Endometrial microvascular endothelial cells (primary cell): ENCODE results near the gene DLG2. TPM values are rescaled to one million over a fixed set of nuclear protein-coding genes. Genes with fewer than 3 reads are reported as not detected.
"Not testable (repeated sequence)": the region's sequence is repeated elsewhere in the genome, so short reads cannot be mapped to it uniquely, and the experiment has no call there.

Experiments used
- in situ Hi-C: cut with HindIII; loops from 2 replicates; pipeline ENCODE4 v1.10.0; 2017; ENCODE audit warnings: low sequenced_read_pairs, low pct_unique_long_range_greater_than_20kb; ENCODE audit errors: inconsistent ontology term
- total RNA-seq: library from RNA; depleted of rRNA; stranded (reverse); fragments of >200 nt; gene quantifications from one replicate; pipeline ENCODE4 v1.2.3, GENCODE V29; 2015; ENCODE audit errors: inconsistent ontology term

Gene DLG2
- total RNA-seq, 1 donor from 2014 or later, result not detected

DNA sequence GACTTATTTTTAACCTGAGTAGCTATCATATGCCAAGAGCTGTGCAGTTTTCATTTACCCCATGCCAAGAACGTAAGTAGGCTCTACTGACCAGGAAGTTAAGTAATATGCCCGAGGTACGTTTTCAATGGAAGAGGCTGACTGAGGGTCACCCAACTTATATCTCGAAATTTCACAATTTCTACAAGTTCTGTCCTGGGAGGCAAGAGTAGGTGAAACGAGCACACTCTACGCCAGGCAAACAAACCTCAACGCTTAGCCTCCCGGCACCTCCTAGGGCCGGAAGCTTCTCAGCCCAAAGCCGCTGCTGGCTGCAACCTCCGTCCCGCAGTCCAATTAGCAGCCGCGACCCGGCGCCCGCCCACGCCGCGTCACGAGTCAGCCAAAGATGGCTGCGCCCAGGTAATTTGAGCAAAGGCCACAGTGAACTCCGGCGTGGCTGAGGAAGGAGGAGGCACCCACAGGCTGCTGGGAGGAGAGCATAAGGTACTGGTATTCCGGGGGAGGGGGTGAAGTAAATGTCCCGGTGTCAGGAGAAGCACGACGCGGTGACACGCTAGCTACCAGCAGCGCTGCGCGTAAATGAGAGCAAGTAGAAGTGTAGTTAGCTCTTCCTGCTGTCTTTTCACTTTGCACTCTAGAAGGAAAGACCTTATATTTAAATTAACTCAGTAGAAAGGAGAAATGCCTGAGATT is 20.6 kb upstream of the DLG2 start, which contains the start of gene TMEM126A:
TMEM126A (plus strand) TSS at position 364 of the 696 bp plus-strand sequence. CDS start 2,289 bp downstream, outside the sequence.
- in situ Hi-C loops, result no loop called here

GRCh38 chr11:85647078-85647477 is 19.9 kb upstream of the DLG2 start:
- in situ Hi-C loops, result no loop called here

GRCh38 chr11:85643191-85643614 is 16.1 kb upstream of the DLG2 start:
- in situ Hi-C loops, result no loop called here

DNA sequence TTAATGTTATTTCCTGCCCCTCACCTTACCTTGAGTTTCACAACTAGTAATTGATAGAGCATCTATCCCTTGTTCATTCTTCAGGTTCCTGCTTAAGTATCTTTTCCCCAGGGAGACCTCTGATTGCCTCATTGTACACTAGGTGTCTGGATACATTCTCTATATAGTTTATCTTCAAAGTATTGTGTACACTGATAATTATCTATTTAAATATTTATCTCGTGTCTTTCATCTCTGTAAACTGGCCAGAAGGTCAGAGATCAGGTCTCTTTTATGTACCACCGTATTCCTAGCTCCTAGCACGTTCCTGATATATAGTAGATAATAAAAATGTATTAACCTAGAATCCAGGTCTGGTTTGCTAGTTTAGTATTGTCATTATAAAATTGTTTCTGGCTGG is 7.6 kb upstream of the DLG2 start:
- in situ Hi-C loops, result no loop called here

GRCh38 chr11:85628771-85629341 is 1.7 kb upstream of the DLG2 start:
- in situ Hi-C loops, result no loop called here

- in situ Hi-C loops, result no loop called here
Measured at GRCh38 chr11:85627998-85628770, 1.0 kb upstream of the DLG2 start, which contains the start of gene TMEM126B. TMEM126B (plus strand) TSS chr11:85628593; CDS start chr11:85628608, 15 bp downstream.

DNA sequence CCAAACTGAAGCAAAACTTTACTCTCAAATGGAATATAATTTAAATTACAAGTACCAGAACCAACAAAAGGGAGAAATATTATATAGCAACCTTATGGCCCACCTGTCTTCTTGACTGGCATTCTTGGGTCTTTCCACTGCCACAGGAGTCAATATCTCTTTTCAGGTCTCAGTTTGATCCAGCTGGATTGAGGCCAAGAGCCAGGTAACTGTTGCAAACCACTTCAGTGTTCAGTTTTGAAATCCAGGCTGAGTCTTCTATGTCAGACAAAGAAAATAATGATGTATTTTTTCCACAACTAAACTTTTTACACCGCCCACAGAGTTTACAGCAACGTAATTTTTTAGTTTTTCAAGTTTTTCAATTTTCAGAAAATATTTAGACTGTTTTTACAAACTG is 648 bp downstream of the DLG2 start:
- in situ Hi-C loops, result no loop called here

GRCh38 chr11:85620256-85620655 is 6.9 kb downstream of the DLG2 start:
- in situ Hi-C loops, result no loop called here

DNA sequence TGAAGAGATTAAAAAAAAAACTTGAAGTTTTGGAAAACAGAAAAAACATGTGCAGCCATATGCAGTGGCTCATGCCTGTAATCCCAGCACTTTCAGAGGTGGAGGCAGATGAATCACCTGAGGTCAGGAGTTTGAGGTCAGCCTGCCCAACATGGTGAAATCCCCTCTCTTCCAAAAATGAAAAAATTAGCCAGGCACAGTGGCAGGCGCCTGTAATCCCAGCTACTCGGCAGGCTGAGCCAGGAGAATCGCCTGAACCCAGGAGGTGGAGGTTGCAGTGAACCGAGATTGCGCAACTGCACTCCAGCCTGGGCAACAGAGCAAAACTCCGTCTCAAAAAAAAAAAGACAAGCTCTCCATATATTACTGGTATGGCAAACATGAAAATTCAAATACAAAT is 7.6 kb downstream of the DLG2 start:
- in situ Hi-C loops, result no loop called here

DNA sequence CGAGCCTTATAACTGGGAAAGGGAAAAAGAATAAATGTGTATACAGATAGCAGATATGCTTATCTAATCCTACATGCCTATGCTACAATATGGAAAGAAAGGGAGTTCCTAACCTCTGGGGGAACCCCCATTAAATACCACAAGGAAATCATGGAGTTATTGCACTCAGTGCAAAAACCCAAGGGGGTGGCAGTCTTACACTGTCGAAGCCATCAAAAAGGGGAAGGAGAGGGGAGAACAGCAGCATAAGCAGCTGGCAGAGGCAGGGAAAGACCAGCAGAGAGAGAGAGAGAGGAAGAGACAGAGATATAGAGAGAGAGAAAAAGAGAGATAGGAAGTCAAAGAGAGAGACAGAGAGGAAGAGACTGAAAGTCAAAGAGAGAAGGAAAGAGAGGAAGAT is 15.5 kb downstream of the DLG2 start:
- in situ Hi-C loops, result not testable (repeated sequence)

DNA sequence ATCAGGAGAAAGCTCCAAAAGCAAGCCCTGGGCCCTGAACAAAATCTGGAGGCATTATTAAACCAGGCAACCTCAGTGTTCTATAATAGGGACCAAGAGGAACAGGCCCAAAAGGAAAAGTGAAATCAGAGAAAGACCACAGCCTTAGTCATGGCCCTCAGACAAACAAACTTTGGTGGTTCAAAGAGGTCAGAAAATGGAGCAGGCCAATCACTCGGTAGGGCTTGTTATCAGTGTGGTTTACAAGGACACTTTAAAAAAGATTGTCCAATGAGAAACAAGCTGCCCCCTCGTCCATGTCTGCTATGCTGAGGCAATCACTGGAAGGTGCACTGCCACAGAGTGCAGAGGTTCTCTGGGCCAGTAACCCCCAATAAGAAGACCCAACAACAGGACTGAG is 17.9 kb downstream of the DLG2 start:
- in situ Hi-C loops, result not testable (repeated sequence)

GRCh38 chr11:85608621-85609020 is 18.5 kb downstream of the DLG2 start:
- in situ Hi-C loops, result not testable (repeated sequence)

DNA sequence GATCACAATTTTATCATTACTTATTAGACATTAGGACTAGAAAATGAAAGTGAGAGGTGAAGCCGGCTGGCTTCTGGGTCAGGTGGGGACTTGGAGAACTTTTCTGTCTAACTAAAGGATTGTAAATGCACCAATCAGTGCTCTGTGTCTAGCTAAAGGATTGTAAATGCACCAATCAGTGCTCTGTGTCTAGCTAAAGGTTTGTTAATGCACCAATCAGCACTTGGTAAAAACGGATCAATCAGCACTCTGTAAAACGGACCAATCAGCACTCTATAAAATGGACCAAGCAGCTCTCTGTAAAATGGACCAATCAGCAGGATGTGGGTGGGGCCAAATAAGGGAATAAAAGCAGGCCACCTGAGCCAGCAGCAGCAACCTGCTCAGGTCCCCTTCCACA is 20.9 kb downstream of the DLG2 start:
- in situ Hi-C loops, result not testable (repeated sequence)

GRCh38 chr11:85603220-85603619 is 23.9 kb downstream of the DLG2 start:
- in situ Hi-C loops, result no loop called here

- in situ Hi-C loops, result no loop called here
Measured at GRCh38 chr11:85602526-85603213, 24.5 kb downstream of the DLG2 start.

GRCh38 chr11:85599083-85599482 is 28.1 kb downstream of the DLG2 start:
- in situ Hi-C loops, result no loop called here

- in situ Hi-C loops, result no loop called here
Measured at GRCh38 chr11:85596886-85597285, 30.3 kb downstream of the DLG2 start.

DNA sequence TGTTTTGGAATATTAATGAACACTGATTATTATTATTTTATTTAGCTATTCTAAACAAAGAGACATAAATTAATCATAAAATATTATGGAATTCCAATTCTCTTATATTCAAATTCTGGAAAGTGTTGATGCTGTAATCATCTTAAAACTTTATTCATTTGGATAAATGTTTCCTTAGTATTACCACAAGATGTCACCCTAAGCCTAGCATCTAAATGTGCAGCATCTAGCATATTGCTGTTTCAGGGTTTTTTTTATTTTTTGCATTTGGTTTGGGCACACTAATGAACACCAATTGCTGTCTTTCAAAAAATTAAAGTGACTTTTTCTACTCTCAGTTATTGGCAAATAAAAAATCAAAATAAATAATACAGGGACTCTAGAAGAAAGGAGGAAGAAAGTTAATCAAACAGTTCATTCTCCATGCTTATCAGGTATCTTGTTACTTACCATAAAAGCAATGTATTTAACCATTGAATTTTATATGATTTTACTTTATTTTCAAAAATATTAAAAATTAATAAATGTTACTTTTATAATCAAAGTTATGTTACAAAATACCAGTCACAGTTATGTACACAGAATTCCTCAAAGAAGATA is 31.8 kb downstream of the DLG2 start:
- in situ Hi-C loops, result no loop called here
